ENCODE results near the gene LIX1L.

DNA sequence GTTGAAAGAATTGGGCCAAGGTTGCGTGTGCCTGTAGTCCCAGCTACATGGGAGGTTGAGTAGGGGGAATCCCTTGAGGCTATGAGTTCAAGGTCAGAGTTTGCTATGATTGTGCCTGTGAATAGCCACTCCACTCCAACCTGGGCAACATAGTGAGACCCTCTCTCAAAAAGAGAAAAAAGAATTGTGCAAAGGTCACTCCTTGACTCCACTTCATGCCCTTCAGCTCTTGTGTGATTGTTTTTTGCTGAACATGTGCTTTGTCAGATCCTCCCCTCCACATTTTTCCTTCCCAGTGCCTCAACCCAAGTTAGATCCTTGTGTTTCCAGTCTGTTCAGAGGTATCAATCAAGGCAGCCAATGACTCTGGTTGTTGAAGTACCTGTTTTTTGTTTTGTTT, 30.1 kb upstream of the LIX1L start:
- TF ChIP-seq EZH2 (IDR thresholded peaks at IDR 0.05; ENCODE audit: borderline replicate concordance) (no peak), CTCF (IDR thresholded peaks at IDR 0.05; ENCODE audit: poor library complexity) (no peak)
